HepG2 (cell line): Measurements from ENCODE around the gene ALB. TPM values are rescaled to one million over a fixed set of nuclear protein-coding genes. Genes with fewer than 3 reads are reported as not detected.

Source experiments
- CEBPG ChIP-seq: IDR thresholded peaks from 2 replicates; pipeline ENCODE4 v1.6.1; 2016
- CENPT ChIP-seq: sonication (generic); formaldehyde crosslinking; IDR thresholded peaks from 2 replicates; pipeline ENCODE4 v1.8.0; 2022; ENCODE audit warnings: low read depth, mild to moderate bottlenecking, moderate library complexity, missing genetic modification reagents
- DNMT3B ChIP-seq: conservative IDR thresholded peaks from 2 replicates; pipeline ENCODE4 v1.6.1; 2016; ENCODE audit warnings: missing biosample characterization, control low read depth
- KLF12 ChIP-seq: sonication (generic); formaldehyde crosslinking; IDR thresholded peaks from 2 replicates; pipeline ENCODE4 v1.4.0; 2020; ENCODE audit warnings: missing genetic modification reagents, borderline replicate concordance
- KLF6 ChIP-seq: IDR thresholded peaks from 2 replicates; pipeline ENCODE4 v1.8.0; 2016; ENCODE audit warnings: missing biosample characterization, missing genetic modification reagents
- KMT2B ChIP-seq: IDR thresholded peaks from 2 replicates; pipeline ENCODE4 v1.6.1; 2016; ENCODE audit warnings: missing genetic modification reagents, missing compliant biosample characterization
- MAFK ChIP-seq, 2 experiments: IDR thresholded peaks in 1 of 2; conservative IDR thresholded peaks in 1 of 2; 2 replicates each; pipeline ENCODE4 v1.6.1; 2011; ENCODE audit warnings: improper control_type of control experiment in 2 of 2, low read length in 2 of 2
- MXD4 ChIP-seq: IDR thresholded peaks from 2 replicates; pipeline ENCODE4 v1.6.1; 2016; ENCODE audit warnings: mild to moderate bottlenecking, missing biosample characterization, missing genetic modification reagents
- NFE2L1 ChIP-seq: sonication (generic); formaldehyde crosslinking; IDR thresholded peaks from 2 replicates; pipeline ENCODE4 v1.4.0; 2020; ENCODE audit warnings: missing genetic modification reagents, mild to moderate bottlenecking, borderline replicate concordance
- NFYC ChIP-seq: IDR thresholded peaks from 2 replicates; pipeline ENCODE4 v1.6.1; 2016; ENCODE audit warnings: missing genetic modification reagents, missing compliant biosample characterization
- NR2F2 ChIP-seq: IDR thresholded peaks from 2 replicates; pipeline ENCODE4 v1.6.1; 2012; ENCODE audit warnings: low read depth, inconsistent platforms, borderline replicate concordance
- PAF1 ChIP-seq: IDR thresholded peaks from 2 replicates; pipeline ENCODE4 v1.6.1; 2016; ENCODE audit warnings: missing genetic modification reagents, missing compliant biosample characterization
- PHF8 ChIP-seq: sonication (generic); formaldehyde crosslinking; IDR thresholded peaks from 2 replicates; pipeline ENCODE4 v1.5.0; 2020; ENCODE audit warnings: missing genetic modification reagents
- RORA ChIP-seq: sonication (generic); formaldehyde crosslinking; IDR thresholded peaks from 2 replicates; pipeline ENCODE4 v1.5.0; 2020; ENCODE audit warnings: mild to moderate bottlenecking, missing genetic modification reagents, moderate library complexity
- TOE1 ChIP-seq: sonication (generic); formaldehyde crosslinking; IDR thresholded peaks from 2 replicates; pipeline ENCODE4 v1.4.0; 2020; ENCODE audit warnings: mild to moderate bottlenecking, missing genetic modification reagents
- YEATS2 ChIP-seq: sonication (generic); formaldehyde crosslinking; IDR thresholded peaks from 2 replicates; pipeline ENCODE4 v1.4.0; 2020; ENCODE audit warnings: missing genetic modification reagents, borderline replicate concordance
- ZFP82 ChIP-seq: sonication (generic); formaldehyde crosslinking; IDR thresholded peaks from 2 replicates; pipeline ENCODE4 v1.5.1; 2020; ENCODE audit warnings: mild to moderate bottlenecking, missing genetic modification reagents, borderline replicate concordance
- ZNF12 ChIP-seq: sonication (generic); formaldehyde crosslinking; IDR thresholded peaks from 2 replicates; pipeline ENCODE4 v1.5.0; 2020; ENCODE audit warnings: missing genetic modification reagents
- ZNF263 ChIP-seq: sonication (generic); formaldehyde crosslinking; IDR thresholded peaks from 2 replicates; pipeline ENCODE4 v1.4.0; 2020; ENCODE audit warnings: missing genetic modification reagents
- ZNF451 ChIP-seq: sonication (generic); formaldehyde crosslinking; IDR thresholded peaks from 2 replicates; pipeline ENCODE4 v1.5.0; 2020; ENCODE audit warnings: mild to moderate bottlenecking, missing genetic modification reagents
- ZNF598 ChIP-seq: sonication (generic); formaldehyde crosslinking; IDR thresholded peaks from 2 replicates; pipeline ENCODE4 v1.5.1; 2020; ENCODE audit warnings: mild to moderate bottlenecking, missing genetic modification reagents, borderline replicate concordance
- ZNF746 ChIP-seq: sonication (generic); formaldehyde crosslinking; IDR thresholded peaks from 2 replicates; pipeline ENCODE4 v1.8.0; 2022; ENCODE audit warnings: mild to moderate bottlenecking, missing genetic modification reagents
- ZNF781 ChIP-seq: sonication (generic); formaldehyde crosslinking; IDR thresholded peaks from 2 replicates; pipeline ENCODE4 v1.5.1; 2020; ENCODE audit warnings: borderline replicate concordance, mild to moderate bottlenecking, missing genetic modification reagents; ENCODE audit errors: not compliant biosample characterization
- polyA plus RNA-seq, 8 experiments: library from polyadenylated mRNA; depleted of rRNA in 3 of 8; stranded (reverse) in 7 of 8; unstranded in 1 of 8; fragments of >200 nt; fragmentation: Illumina TruSeq in 4 of 8; extraction: Trizol in 4 of 8; gene quantifications; 2 replicates each; pipeline versions ENCODE4 v1.2.1 to v1.2.3, GENCODE V29; 2011 to 2016; ENCODE audit warnings: low read depth in 4 of 8, missing spikeins in 1 of 8, mixed read lengths in 1 of 8; ENCODE audit not compliant: insufficient read depth in 1 of 8
- total RNA-seq, 5 experiments: library from RNA; depleted of rRNA; stranded (reverse); fragments of >200 nt; fragmentation: Illumina TruSeq; extraction: Trizol; gene quantifications; 2 replicates each; pipeline ENCODE4 v1.2.3, GENCODE V29; 2016; ENCODE audit warnings: low read depth in 1 of 5
- TF ChIP-seq, protein P1 (sequence below): sonication (generic); formaldehyde crosslinking; IDR thresholded peaks from 2 replicates; pipeline ENCODE4 v1.4.0; 2020; ENCODE audit warnings: missing genetic modification reagents
- TF ChIP-seq, protein P2 (sequence below): sonication (generic); formaldehyde crosslinking; IDR thresholded peaks from 2 replicates; pipeline ENCODE4; 2020; ENCODE audit warnings: missing genetic modification reagents, mild to moderate bottlenecking, borderline replicate concordance
- TF ChIP-seq, protein P3 (sequence below): sonication (generic); formaldehyde crosslinking; IDR thresholded peaks from 2 replicates; pipeline ENCODE4 v1.8.0; 2023; ENCODE audit warnings: mild to moderate bottlenecking, missing genetic modification reagents

Gene ALB
- total and polyA plus RNA-seq, 2 of the 13 experiments (the other 11 are each of a cell fraction or from before 2014, with no cell fraction given) = 22,259 to 22,625 TPM

DNA sequence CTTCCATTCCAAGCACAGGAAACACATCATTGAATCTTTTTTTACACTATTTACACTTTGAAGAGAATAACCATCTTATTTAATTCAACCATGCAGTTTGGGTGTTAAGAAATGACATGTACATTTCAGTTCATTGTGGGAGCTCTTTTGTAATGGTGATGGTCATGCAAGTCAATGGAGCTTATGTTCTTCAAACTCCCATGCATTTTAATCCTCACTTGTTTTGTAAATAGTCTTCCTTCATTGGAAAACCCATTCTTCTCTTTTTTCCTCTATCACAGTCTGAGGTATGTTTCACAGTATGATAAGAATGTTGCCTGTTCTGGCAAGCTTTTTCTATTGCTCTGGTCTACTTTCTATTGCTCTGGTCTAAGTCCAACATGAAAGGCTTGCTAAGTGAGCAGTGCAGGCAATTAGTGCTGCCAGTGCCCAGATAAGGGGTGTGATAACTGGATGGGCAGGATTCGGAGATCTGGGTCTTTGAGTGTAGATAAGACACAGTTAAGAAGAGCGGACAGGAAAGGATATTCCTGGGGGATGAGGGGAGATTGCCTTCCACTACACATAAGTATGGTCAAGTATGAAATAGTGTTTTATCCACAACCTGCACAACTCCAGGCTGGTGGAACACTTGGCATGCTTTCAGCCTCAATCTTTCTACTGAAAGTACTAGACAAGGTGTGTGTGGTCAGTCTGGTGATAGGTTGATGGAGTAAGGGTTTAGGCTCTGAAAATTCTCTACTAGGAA, 49.0 kb downstream of the ALB start (continued):
- TF ChIP-seq PHF8 (CRISPR knock-in tag) (0 out of 2 replicates have a peak, but pooled peaks have one; percentile 17), KMT2B (CRISPR knock-in tag) (0 out of 2 replicates have a peak, but pooled peaks have one; percentile 15), CEBPG (no peak), KLF12 (CRISPR knock-in tag) (no peak), MAFK (conservative IDR thresholded peaks at IDR 0.05 in 1 of 2, IDR thresholded peaks at IDR 0.05 in 1 of 2; ENCODE audit: low read length in 2 of 2) (no peak), ZNF451 (CRISPR knock-in tag) (no peak), YEATS2 (CRISPR knock-in tag) (no peak), MXD4 (CRISPR knock-in tag) (no peak), TOE1 (CRISPR knock-in tag) (0 out of 2 replicates have a peak, but pooled peaks have one; percentile 25), KLF6 (CRISPR knock-in tag) (no peak), RORA (CRISPR knock-in tag) (no peak), PAF1 (peak; percentile 74), NFE2L1 (CRISPR knock-in tag) (no peak), ZNF781 (CRISPR knock-in tag) (peak; percentile 22), ZNF12 (no peak), ZNF263 (CRISPR knock-in tag) (0 out of 2 replicates have a peak, but pooled peaks have one; percentile 11), CENPT (CRISPR knock-in tag) (no peak), NR2F2 (no peak), DNMT3B (no peak), ZFP82 (CRISPR knock-in tag) (peak; percentile 32; the same call in 1 of the 2 replicates), ZNF598 (no peak), NFYC (CRISPR knock-in tag) (no peak), ZNF746 (CRISPR knock-in tag) (no peak)
- TF ChIP-seq, protein P1, sequence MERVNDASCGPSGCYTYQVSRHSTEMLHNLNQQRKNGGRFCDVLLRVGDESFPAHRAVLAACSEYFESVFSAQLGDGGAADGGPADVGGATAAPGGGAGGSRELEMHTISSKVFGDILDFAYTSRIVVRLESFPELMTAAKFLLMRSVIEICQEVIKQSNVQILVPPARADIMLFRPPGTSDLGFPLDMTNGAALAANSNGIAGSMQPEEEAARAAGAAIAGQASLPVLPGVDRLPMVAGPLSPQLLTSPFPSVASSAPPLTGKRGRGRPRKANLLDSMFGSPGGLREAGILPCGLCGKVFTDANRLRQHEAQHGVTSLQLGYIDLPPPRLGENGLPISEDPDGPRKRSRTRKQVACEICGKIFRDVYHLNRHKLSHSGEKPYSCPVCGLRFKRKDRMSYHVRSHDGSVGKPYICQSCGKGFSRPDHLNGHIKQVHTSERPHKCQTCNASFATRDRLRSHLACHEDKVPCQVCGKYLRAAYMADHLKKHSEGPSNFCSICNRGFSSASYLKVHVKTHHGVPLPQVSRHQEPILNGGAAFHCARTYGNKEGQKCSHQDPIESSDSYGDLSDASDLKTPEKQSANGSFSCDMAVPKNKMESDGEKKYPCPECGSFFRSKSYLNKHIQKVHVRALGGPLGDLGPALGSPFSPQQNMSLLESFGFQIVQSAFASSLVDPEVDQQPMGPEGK = no peak
- TF ChIP-seq, protein P2, sequence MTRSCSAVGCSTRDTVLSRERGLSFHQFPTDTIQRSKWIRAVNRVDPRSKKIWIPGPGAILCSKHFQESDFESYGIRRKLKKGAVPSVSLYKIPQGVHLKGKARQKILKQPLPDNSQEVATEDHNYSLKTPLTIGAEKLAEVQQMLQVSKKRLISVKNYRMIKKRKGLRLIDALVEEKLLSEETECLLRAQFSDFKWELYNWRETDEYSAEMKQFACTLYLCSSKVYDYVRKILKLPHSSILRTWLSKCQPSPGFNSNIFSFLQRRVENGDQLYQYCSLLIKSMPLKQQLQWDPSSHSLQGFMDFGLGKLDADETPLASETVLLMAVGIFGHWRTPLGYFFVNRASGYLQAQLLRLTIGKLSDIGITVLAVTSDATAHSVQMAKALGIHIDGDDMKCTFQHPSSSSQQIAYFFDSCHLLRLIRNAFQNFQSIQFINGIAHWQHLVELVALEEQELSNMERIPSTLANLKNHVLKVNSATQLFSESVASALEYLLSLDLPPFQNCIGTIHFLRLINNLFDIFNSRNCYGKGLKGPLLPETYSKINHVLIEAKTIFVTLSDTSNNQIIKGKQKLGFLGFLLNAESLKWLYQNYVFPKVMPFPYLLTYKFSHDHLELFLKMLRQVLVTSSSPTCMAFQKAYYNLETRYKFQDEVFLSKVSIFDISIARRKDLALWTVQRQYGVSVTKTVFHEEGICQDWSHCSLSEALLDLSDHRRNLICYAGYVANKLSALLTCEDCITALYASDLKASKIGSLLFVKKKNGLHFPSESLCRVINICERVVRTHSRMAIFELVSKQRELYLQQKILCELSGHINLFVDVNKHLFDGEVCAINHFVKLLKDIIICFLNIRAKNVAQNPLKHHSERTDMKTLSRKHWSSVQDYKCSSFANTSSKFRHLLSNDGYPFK (CRISPR knock-in tag) = no peak
- TF ChIP-seq, protein P3, sequence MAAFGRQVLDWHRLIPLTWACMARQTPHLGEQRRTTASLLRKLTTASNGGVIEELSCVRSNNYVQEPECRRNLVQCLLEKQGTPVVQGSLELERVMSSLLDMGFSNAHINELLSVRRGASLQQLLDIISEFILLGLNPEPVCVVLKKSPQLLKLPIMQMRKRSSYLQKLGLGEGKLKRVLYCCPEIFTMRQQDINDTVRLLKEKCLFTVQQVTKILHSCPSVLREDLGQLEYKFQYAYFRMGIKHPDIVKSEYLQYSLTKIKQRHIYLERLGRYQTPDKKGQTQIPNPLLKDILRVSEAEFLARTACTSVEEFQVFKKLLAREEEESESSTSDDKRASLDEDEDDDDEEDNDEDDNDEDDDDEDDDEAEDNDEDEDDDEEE = no peak
